ENCODE measurements around the gene DPT.

DNA sequence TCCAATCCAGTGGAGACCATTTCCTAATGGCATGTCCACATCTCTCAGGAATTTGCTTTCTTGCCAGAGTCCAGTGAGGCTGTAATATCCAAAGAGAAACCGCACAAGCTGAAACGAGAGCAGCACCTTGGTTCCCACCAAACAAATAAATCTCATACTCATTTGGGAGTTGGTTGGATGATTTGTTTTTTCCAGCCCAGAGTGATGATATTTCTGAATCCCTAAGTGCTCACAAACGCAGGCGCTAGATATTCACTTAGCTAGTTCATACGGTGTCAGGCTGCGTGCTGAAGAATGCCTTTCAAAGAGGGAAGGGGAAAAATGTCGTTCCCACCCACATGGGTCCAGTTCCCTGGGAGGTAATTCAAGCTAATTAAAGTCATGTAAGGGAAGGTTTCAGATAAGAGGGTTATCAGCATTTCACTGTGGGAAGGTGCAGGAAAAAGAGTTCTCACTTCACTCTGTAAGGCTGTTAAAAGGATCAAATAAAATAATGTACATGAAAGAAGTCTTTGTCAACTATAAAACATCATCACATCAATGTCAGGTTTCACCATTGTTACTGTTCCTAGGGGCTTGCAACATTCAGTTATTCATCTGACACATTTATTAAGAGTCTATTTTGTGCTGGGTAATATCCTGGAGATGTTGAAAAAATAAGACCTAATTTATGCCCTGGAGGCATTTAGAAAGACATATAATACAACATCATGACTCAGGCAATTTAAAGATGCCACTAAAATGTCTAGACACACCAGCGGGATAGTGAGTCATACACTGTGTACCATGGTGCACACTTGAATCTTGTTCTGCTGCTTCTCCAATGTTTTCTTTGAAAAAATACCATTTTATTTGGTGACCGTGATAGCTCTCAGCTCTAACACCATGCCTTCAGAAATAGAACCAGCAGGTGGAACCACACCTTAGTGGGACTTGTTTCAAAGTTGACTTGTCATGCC lies 19.3 kb downstream of the DPT start:
- TF ChIP-seq, protein P1, sequence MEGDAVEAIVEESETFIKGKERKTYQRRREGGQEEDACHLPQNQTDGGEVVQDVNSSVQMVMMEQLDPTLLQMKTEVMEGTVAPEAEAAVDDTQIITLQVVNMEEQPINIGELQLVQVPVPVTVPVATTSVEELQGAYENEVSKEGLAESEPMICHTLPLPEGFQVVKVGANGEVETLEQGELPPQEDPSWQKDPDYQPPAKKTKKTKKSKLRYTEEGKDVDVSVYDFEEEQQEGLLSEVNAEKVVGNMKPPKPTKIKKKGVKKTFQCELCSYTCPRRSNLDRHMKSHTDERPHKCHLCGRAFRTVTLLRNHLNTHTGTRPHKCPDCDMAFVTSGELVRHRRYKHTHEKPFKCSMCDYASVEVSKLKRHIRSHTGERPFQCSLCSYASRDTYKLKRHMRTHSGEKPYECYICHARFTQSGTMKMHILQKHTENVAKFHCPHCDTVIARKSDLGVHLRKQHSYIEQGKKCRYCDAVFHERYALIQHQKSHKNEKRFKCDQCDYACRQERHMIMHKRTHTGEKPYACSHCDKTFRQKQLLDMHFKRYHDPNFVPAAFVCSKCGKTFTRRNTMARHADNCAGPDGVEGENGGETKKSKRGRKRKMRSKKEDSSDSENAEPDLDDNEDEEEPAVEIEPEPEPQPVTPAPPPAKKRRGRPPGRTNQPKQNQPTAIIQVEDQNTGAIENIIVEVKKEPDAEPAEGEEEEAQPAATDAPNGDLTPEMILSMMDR (IDR thresholded peaks at IDR 0.05) = no peak
- no peak for TF ChIP-seq POLR2A (IDR thresholded peaks at IDR 0.05)

Measured in uterus (tissue), 2 donors.